Activated naive CD4-positive, alpha-beta T cell treated with Interleukin-2 at 50 U/mL for 16 hours (primary cell): ENCODE measurements around the gene MAG.
A peak's percentile ranks its signal among the peaks of the same experiment; 100 is the strongest.

Experiments
- DNase-seq: peaks from one replicate; pipeline ENCODE4 v3.0.0-alpha.2; 2020

Gene MAG, protein sequence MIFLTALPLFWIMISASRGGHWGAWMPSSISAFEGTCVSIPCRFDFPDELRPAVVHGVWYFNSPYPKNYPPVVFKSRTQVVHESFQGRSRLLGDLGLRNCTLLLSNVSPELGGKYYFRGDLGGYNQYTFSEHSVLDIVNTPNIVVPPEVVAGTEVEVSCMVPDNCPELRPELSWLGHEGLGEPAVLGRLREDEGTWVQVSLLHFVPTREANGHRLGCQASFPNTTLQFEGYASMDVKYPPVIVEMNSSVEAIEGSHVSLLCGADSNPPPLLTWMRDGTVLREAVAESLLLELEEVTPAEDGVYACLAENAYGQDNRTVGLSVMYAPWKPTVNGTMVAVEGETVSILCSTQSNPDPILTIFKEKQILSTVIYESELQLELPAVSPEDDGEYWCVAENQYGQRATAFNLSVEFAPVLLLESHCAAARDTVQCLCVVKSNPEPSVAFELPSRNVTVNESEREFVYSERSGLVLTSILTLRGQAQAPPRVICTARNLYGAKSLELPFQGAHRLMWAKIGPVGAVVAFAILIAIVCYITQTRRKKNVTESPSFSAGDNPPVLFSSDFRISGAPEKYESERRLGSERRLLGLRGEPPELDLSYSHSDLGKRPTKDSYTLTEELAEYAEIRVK

DNA sequence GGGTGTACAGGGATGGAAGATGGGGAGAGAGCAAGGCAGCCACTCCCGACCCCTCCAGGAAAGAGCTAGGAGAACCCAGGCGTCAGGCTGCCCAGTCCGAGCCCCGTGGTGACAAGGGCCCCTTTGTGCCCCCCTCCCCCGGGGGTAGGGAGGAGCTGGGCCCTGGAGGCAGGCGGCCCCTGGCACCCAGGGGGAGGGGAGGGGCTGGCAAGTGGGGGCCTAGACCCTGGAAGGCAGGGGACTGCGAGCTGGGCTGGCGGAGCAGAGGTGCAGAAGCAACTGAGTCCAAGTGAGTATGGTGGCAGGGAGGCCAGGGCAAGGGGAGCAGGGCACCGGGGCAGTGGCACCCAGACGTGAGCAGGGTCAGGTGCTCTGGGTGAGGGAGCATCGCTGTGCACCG, at the start of gene MAG:
TSS of gene MAG (plus strand) at position 246 of the 400 bp plus-strand sequence. CDS start 3,248 bp downstream, outside the sequence.
- DNase-seq: no peak

DNA sequence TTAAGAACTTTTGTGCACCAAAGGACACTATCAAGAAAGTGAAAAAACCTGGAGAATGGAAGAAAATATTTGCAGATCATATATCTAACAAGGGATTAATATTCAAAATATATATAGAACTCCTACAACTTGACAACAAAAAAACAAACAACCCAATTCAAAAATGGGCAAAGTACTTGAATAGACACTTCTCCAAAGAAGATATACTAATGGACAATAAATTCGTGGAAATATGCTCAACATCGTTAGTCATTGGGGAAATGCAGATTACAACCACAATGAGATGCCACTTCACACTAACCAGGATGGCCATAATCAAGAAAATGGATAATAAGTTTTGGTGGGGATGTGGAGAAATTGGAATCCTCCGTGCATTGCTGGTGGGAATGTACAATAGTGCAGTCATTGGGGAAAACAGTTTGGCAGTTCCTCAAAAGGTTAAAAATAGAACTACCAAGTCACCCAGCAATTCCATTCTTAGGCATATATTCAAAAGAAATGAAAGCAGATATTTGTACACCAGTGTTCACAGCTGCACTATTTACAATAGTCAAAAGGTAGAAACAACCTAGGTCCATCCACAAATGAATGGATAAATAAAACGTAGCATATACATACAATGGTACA, 45.4 kb upstream of the MAG start:
- no peak for DNase-seq

DNA sequence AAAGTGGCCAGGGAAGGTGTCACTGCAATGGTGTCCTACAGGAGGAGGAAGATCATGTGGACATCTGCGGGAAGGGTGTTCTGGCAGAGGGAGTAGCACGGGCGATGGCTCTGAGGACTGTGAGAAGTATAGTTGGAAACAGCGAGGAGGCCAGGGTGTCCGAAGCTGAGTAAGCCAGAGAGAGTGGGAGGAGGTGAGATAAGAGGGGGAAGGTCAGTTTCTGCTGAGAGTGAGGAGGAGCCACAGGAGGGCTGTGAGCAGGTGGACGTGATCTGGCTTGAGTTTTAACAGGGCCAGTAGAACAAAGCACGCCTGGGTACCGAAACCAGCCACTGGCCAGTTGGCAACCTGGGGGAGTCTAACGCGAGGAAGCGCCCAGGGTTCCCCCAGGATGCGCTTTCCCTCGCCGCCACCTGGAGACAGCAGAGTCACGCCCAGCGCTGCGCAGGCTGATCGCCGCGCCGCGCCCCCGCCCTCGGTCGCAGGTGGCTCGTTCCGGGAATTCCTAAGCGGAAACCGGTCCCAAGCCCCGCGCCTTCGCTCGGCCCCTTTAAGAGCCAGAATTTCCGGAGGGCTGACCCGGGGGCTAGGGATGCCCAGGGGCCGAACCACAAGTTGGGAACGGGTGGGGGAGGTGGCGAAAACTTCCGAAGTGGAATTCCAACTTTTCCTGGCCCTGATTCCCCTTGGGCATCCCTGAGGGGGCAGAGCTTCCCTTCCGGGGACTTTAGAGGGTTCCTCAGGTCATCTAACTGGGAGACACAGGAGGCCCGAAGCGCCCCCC, 44.2 kb upstream of the MAG start:
- peak; percentile 65 for DNase-seq

DNA sequence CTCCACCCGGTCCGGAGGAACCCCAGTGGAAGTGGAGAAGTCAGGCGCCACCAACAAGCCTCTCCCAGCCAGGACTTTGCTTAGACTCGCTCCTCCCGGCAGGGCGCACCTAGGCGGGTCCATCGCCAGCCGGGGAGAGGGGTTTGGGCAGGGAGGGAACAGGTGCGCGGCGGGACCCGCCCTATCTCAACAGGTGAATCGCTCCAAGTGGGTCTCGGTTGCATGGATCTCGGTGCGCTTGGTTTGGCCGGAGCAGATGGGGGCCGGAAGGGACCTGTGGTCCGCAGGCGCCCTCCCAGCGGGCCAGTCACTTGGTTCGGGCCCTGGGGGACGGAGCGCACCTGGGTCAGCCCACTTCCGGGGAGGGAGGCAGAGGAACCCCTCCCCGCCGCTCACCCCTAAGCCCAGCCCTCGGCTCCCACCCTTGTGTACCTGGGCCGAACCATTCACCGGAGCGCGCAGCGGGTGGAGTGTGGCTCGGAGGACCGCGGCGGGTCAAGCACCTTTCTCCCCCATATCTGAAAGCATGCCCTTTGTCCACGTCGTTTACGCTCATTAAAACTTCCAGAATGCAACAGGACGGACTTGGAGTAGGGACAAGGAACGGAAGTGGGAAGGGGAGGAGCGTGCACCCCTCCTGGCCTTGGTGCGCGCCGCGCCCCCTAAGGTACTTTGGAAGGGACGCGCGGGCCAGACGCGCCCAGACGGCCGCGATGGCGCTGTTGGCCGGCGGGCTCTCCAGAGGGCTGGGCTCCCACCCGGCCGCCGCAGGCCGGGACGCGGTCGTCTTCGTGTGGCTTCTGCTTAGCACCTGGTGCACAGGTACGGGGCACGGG, 43.4 kb upstream of the MAG start, which contains the start of gene LSR:
TSS of gene LSR (plus strand) at position 693 of the 836 bp plus-strand sequence. CDS start at position 714, 21 bp downstream.
- peak; percentile 78 for DNase-seq

DNA sequence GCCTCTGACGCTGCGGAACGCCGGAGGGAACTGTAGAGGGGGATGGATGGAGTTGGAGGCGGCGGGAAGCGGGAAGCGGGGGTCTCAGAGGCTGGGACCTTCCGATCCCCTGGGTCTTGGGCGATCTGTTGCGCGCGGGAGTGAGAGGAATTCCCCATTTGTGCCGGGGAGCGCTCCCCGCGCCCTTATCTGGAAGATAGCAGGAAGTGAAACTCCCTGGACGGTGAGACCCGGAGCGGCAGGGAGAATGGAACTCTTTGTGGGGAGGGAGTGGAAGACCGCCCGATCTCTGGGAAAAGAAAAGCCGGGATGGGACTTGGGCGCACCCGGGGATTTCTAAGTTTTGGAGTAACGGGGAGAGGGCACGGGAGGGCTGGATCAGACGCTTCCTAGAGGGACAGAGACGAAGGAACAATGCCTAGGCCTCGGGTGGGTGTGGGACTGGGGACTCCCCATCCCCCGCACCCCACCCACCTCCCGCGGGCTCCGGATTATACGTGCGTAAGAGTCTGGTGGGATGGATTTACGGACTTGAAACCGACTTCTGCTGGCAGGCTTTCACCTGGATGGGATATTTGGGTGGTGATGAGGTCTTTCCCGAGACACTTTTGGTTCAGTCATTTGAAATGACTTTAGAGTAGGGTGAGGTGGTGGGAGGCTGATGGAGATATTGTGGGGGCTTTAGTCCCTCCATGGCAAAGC, 42.7 kb upstream of the MAG start:
- no peak for DNase-seq

DNA sequence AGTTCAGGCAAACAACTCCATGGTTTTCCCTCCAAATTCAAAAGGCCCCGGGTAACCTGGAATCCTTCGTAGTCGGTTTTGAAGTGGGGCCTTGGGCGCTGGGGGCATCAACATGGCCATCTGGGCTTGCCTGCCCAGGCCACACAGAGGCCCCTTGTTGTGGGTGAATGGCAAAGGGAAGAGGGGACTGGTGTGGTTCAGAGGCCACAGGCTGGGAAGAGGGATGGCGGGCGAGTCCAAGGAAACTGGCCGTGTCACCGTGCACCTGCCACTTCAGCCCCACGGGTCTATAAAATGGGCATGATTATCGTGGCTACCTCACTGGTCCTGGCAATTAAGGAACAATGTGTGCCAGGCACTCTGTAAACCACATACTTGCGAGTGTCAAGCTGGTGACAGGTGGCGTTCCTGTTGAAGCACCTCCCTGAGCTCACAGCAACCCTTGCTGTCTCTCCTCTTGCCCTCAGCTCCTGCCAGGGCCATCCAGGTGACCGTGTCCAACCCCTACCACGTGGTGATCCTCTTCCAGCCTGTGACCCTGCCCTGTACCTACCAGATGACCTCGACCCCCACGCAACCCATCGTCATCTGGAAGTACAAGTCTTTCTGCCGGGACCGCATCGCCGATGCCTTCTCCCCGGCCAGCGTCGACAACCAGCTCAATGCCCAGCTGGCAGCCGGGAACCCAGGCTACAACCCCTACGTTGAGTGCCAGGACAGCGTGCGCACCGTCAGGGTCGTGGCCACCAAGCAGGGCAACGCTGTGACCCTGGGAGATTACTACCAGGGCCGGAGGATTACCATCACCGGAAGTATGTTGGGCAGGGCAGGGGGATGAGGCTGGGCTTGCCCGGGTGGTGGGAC, 41.9 kb upstream of the MAG start:
- no peak for DNase-seq

DNA sequence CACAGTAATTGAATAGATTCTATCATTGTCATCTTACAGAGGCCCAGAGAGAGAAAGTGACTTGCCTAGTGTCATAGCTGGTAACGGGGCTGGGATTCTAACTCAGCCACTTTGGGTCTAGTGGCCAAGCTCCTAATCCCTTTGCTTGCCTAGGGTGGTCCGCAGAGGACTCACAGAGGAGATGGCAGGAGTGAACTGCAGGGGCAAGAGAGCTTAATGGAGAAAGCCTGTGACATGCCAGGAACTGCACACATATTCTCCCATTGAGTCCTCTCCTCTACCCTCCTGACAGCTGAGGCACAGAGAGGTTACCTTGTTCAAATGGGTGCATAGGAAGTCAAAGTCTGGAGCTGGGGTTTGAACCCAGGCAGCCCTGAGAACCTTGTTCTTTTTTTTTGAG, 40.5 kb upstream of the MAG start:
- no peak for DNase-seq

DNA sequence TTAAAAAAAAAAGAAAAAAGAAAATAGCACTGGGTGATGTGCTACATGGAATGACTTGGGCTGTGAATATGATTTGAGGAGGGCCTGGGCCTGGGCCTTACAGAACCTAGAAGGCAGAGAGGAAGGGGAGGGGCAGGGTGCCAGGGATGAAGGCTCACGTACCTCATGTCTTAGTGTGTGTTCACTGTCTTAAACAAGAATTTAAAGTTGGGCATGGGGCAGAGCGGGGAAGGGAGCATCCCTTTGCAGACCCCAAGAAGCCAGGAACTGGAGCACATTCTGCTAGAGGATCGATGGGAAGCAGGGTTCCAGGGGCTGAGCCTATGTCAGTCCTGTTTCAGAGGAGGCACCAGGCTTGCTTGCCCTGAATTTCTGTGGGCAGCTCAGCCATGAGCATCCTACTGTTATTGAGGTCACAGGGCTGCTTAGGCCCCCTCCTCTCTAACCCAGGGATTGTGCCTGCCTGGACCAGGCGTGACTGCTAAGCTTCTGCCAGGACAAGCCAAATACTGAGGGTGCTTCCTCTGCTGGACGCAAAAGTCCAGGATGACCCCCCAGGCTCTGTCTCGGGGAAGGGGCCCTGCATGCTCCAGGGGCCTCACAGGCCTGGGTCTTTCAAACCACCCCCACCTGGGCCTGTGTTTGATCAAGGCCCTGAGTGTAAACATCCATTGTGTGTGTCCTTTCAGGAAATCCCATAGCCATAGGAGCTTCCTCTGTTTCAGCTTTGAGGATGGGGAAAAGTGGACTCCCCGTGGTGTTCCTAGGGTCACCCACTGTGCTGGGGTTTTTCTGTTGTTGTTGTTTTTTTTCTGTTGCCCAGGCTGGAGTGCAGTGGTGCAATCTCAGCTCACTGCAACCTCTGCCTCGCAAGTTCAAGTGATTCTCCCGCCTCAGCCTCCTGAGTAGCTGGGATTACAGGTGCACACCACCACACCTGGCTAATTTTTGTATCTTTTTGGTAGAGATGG, 38.4 kb upstream of the MAG start:
- DNase-seq: no peak

DNA sequence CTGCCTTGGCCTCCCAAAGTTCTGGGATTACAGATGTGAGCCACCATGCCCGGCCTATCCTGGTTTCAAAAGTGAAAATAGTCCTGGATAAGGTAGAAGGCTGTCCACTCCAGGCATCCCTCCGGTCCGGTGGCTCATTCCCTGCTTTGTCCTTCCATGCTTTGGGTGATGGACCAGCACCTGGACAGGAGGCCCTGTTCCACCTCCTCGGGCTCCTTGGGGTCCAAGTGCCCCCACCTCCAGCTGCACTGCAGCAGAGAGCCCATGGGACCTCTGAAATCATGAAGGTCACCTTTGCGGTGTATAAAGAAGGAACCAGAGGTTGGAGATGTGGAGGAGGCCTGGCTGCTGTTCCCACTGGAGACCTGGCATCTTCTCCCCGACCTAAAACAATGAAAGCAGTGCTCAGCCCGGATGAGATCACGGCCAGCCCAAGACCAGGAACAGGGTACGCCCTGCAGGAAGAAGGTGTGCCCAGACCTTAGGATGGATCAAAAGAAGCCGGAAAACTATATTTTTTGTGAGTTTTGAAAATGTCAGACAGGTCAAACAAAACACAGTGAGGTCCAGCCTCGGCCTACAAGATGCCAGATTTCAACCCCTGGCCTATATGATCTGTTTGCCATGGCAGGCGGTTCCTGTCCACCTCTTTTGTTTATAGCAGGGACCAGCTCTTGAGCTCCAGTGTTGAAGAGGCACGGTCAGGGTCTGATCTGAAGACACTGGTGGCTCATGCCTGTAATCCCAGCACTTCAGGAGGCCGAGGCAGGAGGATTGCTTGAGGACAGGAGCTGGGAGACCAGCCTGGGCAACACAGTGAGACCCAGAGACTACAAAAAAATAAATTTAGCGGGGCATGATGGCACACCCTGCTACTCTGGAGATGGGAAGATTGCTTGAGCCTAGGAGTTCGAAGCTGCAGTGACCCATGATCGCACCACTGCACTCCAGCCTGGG, 37.3 kb upstream of the MAG start:
- no peak for DNase-seq

DNA sequence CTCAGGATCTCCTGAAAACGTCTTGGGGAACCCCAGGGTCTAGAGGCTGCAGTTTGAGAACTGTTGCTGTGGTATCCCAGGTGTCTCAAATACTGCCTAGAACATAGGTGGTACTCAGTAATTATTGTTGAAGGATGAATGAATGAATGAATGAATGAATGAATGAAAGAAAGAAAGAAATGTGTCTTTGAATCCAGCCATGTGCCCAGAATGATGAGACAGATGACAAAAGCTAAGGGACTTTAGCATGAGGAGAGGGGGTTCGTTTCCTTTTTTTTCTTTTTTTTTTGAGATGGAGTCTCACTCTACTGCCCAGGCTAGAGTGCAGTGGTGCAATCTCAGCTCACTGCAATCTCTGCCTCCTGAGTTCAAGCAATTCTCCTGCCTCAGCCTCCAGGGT, 35.4 kb upstream of the MAG start:
- no peak for DNase-seq

DNA sequence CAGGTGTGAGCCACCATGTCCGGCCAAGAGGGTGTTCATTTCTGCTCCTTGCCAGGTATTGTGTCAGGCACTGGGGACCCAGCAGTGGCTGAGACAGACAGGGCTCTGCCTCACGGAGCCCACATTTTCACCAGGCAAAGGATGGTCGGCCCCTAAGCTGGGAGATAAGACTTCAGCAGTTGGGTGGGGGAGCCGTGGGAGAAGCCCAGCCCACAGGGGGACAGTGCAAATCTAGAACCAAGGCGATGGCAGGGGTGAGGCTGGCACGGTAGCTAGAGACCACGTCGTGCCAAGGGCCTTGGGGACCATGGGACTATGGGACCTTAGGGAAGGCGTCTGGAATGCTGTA, 34.9 kb upstream of the MAG start:
- no peak for DNase-seq

DNA sequence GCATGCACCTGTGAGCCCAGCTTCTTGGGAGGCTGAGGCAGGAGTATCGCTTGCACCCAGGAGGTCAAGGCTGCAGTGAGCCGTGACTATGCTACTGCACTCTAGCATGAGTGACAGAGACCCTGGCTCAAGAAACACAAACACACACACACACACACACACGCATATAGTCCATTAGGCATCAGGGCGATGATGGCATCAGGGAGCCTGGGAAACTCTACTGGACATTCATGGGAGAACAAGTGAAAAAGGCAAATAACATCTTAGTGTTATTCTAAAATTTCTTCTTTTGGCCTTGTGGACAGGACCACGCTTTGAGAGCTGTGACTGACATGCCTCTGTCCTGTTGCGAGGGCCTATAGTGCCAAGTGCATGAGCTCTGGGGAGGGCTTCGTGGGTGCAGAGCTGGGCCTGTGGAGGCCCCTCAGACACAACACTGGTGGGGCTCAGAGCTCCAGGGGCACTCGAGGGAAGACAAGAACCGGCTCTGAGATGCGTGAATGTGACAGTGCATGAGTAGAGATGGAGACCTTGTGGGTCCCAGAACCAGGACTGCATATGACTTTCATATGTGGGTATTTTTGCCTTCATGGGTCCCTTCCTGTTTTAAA, 31.2 kb upstream of the MAG start:
- DNase-seq: peak; percentile 0

DNA sequence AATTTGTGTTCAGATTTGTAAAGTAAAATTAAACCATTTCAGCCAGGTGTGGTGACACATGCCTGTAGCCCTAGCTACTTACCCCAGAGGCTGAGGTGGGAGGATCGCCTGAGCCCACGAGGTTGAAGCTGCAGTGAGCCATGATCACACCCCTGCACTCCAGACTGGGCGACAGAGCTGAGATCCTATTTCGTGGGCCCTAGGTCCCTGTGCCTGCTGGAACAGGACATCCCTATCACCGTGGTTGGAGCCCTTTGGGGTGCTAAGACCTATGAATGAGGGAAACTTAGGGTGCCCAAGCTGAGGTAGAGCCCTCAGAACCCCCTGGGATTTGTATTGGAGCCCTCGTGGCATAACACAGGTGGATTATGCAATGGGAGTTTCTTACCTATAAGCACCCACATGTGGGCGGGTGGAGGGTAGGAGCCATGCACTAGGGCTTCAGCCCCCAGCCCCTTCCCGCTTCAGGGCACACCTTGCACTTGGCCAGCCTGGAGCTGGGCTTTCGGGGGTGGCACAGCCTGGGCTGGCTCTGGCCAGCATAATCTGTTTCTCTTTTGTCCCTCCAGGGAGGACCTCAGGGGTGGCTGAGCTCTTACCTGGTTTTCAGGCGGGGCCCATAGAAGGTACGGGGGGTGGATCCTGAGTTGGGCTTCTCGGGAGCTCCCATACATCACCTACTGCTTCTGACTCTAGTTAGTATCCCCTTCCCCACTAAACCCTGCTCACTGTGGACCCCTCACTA, 30.4 kb upstream of the MAG start:
- peak; percentile 2 for DNase-seq

DNA sequence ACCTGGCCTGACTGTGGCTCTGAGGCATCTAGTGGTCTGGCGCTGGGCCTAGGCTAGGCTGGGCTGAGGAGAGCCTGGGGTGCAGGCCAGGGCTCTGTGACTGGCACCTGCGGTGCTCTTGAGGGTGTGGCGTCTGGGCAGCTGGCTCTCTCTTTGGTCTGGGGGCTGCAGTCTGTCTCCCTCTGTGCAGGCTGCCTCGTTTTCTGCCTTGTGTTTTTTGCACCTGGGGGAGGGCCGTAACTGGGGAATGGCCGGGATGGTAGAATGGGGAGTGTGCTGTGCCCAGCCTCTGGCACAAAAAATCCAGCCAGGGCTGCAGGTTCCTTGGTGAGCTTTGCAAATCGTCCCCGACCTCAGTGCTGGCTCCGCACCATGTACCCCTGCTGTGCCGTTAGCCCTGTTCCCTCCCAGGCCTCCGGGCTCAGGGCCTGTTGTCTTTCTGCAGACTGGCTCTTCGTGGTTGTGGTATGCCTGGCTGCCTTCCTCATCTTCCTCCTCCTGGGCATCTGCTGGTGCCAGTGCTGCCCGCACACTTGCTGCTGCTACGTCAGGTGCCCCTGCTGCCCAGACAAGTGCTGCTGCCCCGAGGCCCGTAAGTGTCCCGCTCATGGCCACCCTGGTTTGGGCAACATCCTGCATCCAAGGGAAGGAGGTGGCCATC, 29.7 kb upstream of the MAG start:
- no peak for DNase-seq

DNA sequence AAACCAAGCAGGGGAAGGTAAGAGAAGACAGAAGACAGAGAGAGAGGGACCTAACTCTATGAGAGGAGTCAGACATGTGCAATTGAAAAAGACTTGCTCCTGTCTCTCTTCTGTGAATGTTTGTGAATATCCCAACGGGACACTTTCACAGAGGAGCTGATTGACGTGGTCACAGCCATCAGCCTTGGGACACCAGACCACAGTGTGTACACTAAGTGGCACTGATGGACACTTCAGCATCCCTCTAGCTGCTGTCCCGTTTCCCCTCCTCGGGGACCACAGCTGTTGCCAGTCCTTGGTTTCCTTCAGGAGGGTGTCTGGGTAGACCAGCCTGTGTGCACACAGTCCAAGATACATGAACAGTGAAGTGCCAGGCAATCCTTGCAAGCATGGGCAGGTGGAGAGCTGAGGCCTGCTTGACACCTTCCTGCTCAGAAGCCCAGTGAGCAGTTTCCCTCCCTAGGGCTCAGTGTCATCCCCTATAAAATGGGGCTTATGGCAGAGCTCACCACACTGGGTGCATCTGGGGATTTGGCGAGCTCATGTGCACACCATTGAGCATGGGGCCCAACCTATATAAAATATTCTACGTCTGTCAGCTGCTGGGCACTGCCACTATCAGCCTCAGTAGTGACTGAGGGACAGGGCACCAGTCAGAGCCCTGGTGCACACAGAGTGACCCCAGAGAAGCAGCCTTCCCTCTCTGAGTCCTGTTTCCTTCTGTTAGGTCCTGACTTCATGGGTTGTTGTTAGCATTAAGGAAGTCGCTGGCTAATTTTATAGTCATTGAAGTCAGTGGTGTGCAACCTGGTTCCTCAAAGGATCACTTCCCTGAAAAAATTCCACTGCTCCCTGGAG, 27.5 kb upstream of the MAG start:
- DNase-seq: no peak
